NCI-H226 (cell line): Measurements from ENCODE around the gene ELOVL1.
A peak's percentile ranks its signal among the peaks of the same experiment; 100 is the strongest.
"Not testable (repeated sequence)": the region's sequence is repeated elsewhere in the genome, so short reads cannot be mapped to it uniquely, and the experiment has no call there.

ENCODE experiments used
- DNase-seq: peaks from one replicate; pipeline ENCODE4 v3.0.0-alpha.2; 2015

The ELOVL1 gene

DNA sequence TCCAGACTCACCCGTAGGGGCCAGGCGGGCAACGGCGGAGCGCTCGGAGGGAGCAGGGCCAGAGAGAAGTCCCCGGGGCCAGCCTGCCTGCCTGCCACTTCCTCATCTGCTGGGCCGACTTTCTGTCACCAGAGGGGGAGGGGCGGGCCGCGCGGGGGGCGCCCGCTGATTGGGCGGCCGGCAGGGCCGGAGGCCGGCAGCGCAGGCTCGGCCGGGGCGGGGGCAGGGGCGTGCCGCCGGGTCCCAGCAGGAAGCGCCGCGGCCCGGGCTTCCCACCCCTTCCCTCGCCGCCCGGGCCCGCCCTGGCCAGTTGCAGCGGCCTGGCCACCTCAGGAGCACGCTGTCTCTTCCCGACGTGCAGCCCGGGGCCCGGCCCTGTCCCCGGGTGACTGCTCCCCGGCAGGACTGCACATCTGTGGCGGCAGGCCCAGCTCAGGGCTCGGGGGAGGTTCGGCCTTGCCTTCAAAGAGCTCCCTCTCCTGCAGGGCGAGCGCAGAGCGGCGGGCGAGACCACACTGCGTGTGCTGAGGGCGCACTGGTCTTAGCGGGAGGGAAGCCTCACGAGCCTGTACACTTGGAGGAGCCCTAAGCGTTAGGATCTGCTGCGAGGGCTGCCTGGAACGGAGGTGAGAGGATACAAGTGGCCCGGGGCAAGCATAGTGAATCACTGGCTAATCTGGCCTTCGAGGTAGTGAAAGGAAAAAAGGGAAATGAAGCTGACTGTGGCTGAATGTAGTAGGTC is at the start of gene ELOVL1:
TSS of gene ELOVL1 (minus strand) at position 108 of the 742 bp plus-strand sequence. CDS start 2,402 bp downstream, outside the sequence.
- peak; percentile 85 for DNase-seq

GRCh38 chr1:43415901-43416300 is 48.1 kb upstream of the ELOVL1 start:
- DNase-seq, result no peak

- no peak for DNase-seq
These were observed 46.9 kb upstream of the ELOVL1 start for GRCh38 chr1:43414634-43415223.

DNA sequence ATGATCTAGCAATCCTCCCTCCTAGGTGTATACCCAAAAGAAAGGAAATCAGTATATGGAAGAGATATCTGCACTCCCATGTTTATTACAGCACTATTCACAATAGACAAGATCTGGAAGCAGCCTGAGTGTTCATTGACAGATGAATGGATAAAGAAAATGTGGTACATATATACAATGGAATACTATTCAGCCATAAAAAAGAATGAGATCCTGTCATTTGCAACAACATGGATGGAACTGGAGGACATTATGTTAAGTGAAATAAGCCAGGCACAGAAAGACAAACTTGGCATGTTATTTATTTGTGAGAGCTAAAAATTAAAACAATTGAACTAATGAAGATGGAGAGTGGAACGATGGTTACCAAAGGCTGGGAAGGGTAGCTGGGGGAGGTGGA is 45.6 kb upstream of the ELOVL1 start:
- DNase-seq, result not testable (repeated sequence)

DNA sequence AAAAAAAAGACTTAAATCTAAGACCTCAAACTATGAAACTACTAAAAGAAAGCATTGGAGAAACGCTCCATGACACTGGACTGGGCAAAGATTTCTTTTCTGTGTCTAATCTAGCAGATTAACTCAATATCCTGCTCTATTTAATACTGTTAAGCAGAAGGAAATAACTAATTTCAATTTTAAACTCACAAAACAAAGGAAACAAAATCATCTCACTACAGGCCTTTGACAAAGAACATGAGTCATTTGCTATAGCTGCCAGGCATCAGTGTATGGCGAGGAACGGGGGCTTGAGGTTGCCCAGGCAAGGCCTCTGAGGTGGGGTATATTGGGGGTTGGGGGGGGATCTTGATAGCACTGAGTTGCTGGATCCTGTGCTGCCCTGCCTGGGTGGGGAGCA is 42.8 kb upstream of the ELOVL1 start:
- DNase-seq, result no peak

GRCh38 chr1:43405876-43406234 is 38.0 kb upstream of the ELOVL1 start:
- peak; percentile 46 for DNase-seq

- peak; percentile 39 for DNase-seq
These were observed 37.5 kb upstream of the ELOVL1 start for GRCh38 chr1:43405219-43405875.

- no peak for DNase-seq
These were observed 36.5 kb upstream of the ELOVL1 start for GRCh38 chr1:43404353-43404752.

- DNase-seq, result no peak
These were observed 34.5 kb upstream of the ELOVL1 start for GRCh38 chr1:43402089-43402865.

GRCh38 chr1:43400441-43400840 is 32.6 kb upstream of the ELOVL1 start:
- DNase-seq, result not testable (repeated sequence)

DNA sequence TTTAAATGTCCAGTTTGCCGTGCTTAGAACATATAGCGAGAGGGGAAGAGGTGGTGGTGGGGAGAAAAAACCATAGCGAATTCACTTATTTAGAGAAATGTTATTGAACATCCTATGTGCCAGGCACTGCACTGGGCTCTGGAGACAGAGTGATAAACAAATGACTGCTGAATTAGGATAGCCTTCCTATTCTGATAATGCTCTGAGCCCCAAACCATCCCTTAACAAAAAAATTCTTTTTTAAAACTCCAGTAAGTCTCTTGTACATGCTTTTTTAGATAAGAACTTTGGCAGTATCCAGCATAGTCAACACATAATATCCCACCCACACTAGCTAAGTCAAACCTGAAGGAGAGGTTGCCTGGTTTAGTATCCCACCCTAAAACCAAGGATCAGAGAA is 30.4 kb upstream of the ELOVL1 start:
- no peak for DNase-seq

DNA sequence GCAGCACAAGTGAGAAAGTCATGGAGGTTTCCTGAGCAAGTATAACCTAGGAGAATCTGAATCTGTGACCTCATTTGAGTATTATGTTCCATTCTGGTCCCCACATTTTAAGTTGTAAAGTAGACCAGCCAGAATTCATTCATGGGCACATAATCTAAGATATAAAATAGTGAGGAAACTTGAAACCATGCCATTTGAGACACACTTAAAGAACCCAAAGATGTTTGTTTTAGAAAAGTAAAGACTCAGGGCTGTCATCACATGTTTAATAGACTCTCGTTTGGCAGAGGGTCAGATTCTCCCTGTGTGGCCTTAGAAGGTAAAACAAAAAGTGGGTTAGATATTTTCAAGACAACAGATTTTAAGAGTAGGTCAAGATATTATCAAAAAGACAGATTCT is 28.2 kb upstream of the ELOVL1 start:
- no peak for DNase-seq

DNA sequence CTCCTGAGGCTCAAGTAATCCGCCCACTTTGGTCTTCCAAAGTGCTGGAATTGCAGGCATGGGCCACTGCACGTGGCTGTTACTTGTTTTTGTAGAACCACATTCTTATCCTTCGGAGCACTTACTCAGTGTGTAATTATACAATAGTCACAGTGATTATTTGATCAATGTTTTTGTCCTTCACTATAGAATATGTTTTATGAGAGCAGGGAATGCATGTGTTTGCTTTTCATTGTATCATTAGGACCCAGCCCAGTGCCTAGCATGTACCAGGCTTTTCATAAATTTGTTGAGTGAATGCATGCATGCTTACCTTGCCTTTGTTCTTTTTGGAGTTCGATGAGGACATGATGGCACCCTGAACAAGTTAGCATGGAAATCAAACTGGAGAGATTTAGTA is 27.7 kb upstream of the ELOVL1 start:
- DNase-seq, result no peak

GRCh38 chr1:43392702-43393101 is 24.9 kb upstream of the ELOVL1 start:
- DNase-seq, result no peak

DNA sequence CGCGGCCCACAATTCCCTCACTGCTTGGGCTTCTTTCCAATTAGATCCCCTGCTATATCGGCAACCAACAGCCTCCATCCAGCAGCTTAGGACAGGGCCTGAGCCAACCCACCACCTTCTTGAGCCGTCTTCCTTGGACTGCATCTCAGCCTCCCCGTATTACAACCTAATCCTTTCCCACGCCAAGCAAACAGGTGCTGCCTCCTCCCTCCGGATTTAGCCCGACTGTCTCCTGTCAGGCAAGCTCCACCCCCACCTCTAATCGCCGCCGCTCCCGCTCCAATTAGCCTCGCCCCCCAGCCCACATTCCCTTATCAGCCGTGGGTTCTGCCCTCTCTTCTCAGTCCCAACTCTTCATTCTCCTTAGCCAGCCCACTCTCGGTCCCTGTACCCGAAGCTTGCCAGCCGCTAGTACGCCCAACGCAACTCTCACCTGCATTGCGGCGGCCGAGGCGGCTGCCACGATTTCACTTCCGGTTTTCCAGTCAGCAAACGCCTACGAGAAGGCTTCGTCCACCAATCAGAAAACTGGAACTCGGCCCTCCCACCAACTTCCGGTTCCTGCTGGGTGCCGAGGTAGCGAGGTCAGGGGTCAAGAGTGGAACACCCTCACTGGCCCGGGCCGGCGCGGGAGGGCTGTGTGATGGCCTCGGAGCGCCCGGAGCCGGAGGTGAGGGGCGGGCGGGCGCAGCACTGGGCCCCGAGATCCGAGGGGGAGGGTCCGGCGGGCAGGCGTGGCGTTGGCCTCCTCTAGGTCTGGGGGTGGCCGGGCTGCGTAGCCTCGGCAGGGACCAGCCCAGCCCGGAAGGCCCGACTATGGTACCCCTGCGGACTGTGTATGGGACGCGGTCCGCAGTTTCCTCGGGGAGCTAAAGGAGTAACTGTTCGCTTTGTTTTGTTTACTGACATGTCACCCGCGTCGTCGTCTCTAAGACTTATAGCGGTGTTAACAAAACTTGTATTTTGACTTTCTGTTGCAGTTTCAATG is 21.8 kb upstream of the ELOVL1 start, which contains the start of the genes MED8 and SZT2:
TSS of gene MED8 (minus strand) at position 475 of the 988 bp plus-strand sequence. CDS start at position 439, 36 bp downstream.
TSS of gene SZT2 (plus strand) at position 574 of the 988 bp plus-strand sequence. CDS start at position 644, 70 bp downstream.
- peak; percentile 95 for DNase-seq

GRCh38 chr1:43388613-43389012 is 20.8 kb upstream of the ELOVL1 start:
- no peak for DNase-seq

DNA sequence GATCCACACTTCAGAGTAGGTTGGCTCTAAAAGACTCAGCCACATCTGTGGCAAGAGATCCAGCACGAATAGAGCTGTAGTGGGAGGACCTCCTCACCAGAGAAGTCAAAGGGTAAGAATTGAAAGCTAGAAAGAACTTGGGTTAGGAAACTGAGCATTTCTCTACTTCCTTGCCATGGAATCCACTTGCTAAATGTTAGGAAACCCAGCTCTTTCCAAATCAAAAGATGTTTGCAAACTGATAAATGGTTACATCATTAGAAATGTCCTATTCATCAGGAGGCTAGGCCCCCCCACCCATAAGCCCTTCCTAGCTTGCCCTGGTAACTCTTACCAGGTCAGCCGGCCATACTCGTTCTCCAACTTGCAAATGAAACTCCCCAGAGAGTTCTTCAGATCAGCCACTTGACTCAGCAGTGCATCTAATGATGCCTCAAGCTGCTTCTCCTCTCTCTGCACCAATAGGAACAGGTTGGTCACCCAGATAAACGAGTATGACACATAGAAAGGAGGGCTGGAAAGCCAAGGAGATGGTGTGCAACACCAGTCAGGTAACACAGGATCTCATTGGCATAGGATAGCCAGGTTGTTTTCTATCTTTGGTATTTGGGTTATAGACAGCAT is 20.3 kb upstream of the ELOVL1 start:
- no peak for DNase-seq

- DNase-seq, result no peak
These were observed 18.9 kb upstream of the ELOVL1 start for GRCh38 chr1:43386676-43387075.

GRCh38 chr1:43383449-43383848 is 15.6 kb upstream of the ELOVL1 start:
- no peak for DNase-seq

- DNase-seq, result no peak
These were observed 14.4 kb upstream of the ELOVL1 start for GRCh38 chr1:43382027-43382779.

- DNase-seq, result no peak
These were observed 13.8 kb upstream of the ELOVL1 start for GRCh38 chr1:43381612-43382011.
